H1 (cell line): Measurements from ENCODE around the gene DPM2. TPM values are rescaled to one million over a fixed set of nuclear protein-coding genes. Genes with fewer than 3 reads are reported as not detected.

ENCODE experiments used
- CBX5 ChIP-seq: fragments of 300-800, 300-1000 bp; sonication (generic); IDR thresholded peaks from 2 replicates; pipeline ENCODE4 v1.7.1; 2016; ENCODE audit warnings: antibody characterized with exemption, low read length, low read depth
- CBX8 ChIP-seq: fragments of 300-800, 300-1000 bp; sonication (generic); IDR thresholded peaks from 2 replicates; pipeline ENCODE4 v1.7.1; 2016; ENCODE audit warnings: low read depth, low read length, borderline replicate concordance
- CHD7 ChIP-seq: fragments of 300-600 bp; sonication (generic); IDR thresholded peaks from 2 replicates; pipeline ENCODE4 v1.7.1; 2012; ENCODE audit warnings: low read length, moderate library complexity, mild to moderate bottlenecking, inconsistent platforms; ENCODE audit not compliant: insufficient replicate concordance
- CTBP2 ChIP-seq: IDR thresholded peaks from 2 replicates; pipeline ENCODE4 v1.7.0; 2011; ENCODE audit warnings: borderline replicate concordance, mild to moderate bottlenecking, moderate library complexity, mixed read lengths, low read length; ENCODE audit not compliant: insufficient read depth, insufficient read length
- POLR2A ChIP-seq, 2 experiments: IDR thresholded peaks; 1 replicate in 1 of 2; 2 replicates in 1 of 2; pipeline ENCODE4 v1.6.1; 2011; ENCODE audit warnings: low read depth in 2 of 2, low read length in 2 of 2, mild to moderate bottlenecking in 2 of 2; ENCODE audit errors: control extremely low read depth in 1 of 2
- RBBP5 ChIP-seq: IDR thresholded peaks from 2 replicates; pipeline ENCODE4 v1.7.1; 2012; ENCODE audit warnings: low read depth, mild to moderate bottlenecking, inconsistent platforms, low read length, moderate library complexity, borderline replicate concordance
- SAP30 ChIP-seq: fragments of 300-600 bp; sonication (generic); IDR thresholded peaks from 2 replicates; pipeline ENCODE4 v1.7.1; 2012; ENCODE audit warnings: low read length, moderate library complexity, mild to moderate bottlenecking, inconsistent platforms; ENCODE audit not compliant: insufficient read depth, insufficient replicate concordance
- SP2 ChIP-seq: IDR thresholded peaks from 2 replicates; pipeline ENCODE4 v1.6.1; 2012; ENCODE audit warnings: mild to moderate bottlenecking, low read length, inconsistent platforms
- SUZ12 ChIP-seq: fragments of 200-600 bp; sonication (generic); IDR thresholded peaks from 2 replicates; pipeline ENCODE4 v1.6.1; 2012; ENCODE audit warnings: mild to moderate bottlenecking, inconsistent platforms, low read length, moderate library complexity, mixed read lengths
- ZNF274 ChIP-seq: IDR thresholded peaks from 2 replicates; pipeline ENCODE4 v1.7.0; 2012; ENCODE audit warnings: low read length, borderline replicate concordance; ENCODE audit errors: extremely low read depth
- polyA plus RNA-seq, 7 experiments: library from polyadenylated mRNA; depleted of rRNA in 3 of 7; stranded (reverse) in 5 of 7; unstranded in 2 of 7; fragments of >200 nt in 5 of 7; fragments of 200-250 nt in 2 of 7; gene quantifications; 1 replicate in 5 of 7; 2 replicates in 1 of 7; 4 replicates in 1 of 7; pipeline versions ENCODE4 v1.2.1 to v1.2.3, GENCODE V29; 2011 to 2013; ENCODE audit warnings: missing spikeins in 2 of 7, mixed read lengths in 2 of 7
- total RNA-seq: library from RNA; stranded (reverse); fragmentation: NEBNext Ultra II Directional; extraction: Animal tissue kit (Norgen Biotek cat#: 25700); gene quantifications from 2 replicates; pipeline ENCODE4 v1.2.1, GENCODE V29; 2021

Gene DPM2
- total and polyA plus RNA-seq, 2 of the 8 experiments (the other 6 are each of a cell fraction or from before 2014, with no cell fraction given): 45.4 to 95.4 TPM

DNA sequence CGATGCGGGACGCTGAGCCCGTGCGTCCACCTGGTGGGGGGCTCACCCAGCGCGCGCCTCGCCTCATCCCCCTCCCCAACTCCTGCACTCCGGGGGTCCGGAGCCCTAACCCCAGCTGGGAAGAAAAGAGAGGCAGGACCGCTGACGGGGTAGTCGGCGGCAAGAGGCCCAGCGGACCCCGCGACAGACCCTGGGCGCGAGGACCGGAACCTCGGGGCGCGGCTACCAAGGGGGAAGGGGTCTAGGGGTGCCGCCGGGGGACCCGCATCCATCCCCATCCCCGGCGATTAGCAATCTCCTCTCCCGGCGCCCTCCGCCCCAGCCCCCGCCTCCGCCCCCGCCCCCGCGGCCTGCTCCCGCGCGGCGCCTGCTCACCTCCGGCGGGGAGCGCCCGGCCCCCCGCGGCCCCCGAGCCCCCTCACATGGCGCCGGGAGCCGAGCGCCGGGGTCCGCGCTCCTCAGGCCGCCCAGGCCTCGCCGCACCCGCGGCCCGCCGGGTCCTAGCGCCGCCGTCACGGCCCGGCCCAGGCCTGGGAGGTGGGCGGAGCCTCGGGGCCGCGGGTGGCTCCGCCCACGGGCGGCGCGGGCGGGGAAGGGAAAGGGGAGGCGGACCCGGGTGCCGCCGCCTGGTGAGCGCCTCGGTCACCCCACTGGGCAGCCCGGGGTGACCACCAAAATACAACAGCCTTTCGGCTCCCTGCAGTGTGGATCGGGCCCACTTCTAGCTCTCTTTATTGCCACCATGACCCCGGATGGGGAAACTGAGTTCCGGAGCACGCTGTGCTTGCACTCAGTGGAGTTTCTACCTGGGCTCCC, 38.3 kb downstream of the DPM2 start, which contains the start of gene ST6GALNAC6 (continued):
- TF ChIP-seq CHD7 (no peak), ZNF274 (no peak), POLR2A (IDR thresholded peaks at IDR 0.05; ENCODE audit: control extremely low read depth in 1 of 2, low read depth in 2 of 2, low read length in 2 of 2) (peak in 1 of 2 experiments; percentile 44; a peak in 1 of 3 replicates), CBX8 (no peak), CBX5 (no peak), CTBP2 (no peak), SAP30 (no peak), RBBP5 (0 out of 2 replicates have a peak, but pooled peaks have one; percentile 20), SP2 (no peak), SUZ12 (no peak)
